NCI-H2227 (cell line): ENCODE measurements around the gene DCST1.
A peak's percentile ranks its signal among the peaks of the same experiment; 100 is the strongest.

Experiments used
- DNase-seq: peaks from one replicate; lab custom pipeline; 2025; ENCODE audit not compliant: unreplicated experiment; lab: John Stamatoyannopoulos, UW

The DCST1 gene

DNA sequence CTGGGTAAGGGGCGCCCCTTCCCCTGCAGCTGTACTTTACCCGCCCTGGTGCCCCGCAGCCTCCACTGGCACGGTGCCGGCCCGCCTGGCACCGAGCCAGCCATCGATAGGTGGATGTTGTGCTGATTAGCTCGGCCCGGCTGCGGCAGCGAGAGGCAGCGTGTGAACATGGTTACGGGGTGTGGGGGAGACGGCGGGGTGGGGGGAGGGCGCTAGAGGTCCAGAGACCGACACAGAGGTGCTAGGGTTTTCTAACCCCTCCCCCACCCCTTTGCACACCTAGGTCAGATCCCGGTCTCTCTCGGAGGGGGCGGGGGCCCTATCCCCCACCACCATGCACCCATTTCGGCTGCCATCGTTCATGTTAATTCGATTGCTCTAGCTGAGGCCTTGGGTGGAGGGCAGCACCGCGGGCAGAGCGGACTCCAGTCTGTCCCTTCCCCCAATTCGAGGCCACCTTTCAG lies 36.6 kb downstream of the DCST1 start:
- DNase-seq: peak; percentile 83

DNA sequence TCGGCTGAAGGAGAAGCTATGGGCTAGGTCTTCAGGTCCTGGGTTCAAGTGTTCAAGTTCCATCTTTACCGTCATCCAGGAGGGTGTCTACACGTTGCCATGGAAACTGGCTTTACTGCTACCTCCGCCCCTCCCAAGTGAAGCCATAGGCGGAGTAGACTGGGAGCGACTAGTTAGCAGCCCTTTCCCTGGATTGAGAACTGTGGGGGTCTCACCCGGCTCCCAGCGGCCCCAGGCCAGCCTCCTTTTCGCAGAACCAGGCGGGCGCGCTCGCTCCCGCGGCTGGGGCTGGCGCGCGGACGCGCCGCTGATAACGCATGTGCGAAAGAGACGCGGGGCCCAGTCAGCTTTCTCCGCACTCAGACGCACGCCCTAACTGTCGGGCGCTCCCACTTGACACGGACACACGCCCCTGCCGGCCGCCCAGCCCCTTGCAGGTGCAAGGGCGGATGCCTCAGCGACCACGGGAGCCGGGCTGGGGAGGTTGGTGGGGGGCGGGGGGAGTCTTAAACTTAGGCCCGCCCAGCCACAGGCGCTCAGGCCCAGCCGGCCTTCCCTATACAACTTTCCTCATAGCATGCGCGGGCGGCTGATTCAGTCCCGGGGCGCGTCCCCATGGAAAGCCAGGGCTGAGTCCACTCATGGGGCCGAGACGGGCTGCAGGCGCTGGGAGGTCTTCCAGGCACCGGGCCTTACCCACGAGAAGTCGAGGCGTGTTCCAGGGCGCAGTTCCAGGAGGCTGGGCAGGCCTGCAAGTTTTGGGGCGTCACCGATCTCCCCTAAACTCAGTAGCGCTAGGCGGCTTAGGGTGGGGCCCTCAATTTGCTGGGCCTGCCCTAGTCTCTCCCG lies 37.3 kb downstream of the DCST1 start:
- DNase-seq: peak; percentile 91

GRCh38 chr1:155071701-155072100 lies 38.1 kb downstream of the DCST1 start:
- DNase-seq: no peak

GRCh38 chr1:155072531-155073289 lies 39.1 kb downstream of the DCST1 start:
- no peak for DNase-seq

- no peak for DNase-seq
Measured at GRCh38 chr1:155073377-155074242, 40.0 kb downstream of the DCST1 start.

GRCh38 chr1:155075535-155075934 lies 41.9 kb downstream of the DCST1 start:
- no peak for DNase-seq

DNA sequence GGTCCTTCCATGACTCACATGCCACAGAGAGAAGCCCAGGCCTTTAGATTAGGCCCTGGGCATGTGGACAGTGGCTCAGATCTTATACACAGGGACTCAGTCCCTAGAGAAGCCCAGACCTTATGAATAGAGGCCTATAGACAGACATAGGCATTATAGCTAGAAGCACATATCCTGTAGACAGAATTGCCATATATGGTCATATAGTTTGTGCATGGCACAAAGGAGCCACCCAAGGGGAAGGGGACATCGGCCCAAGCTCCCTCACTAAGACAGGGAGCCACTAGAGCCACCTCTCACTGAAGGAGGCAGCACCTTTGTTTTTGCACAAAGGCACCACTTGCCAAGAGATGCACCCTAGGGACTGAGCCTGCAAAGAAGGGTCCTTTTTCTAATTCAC lies 42.7 kb downstream of the DCST1 start:
- no peak for DNase-seq

DNA sequence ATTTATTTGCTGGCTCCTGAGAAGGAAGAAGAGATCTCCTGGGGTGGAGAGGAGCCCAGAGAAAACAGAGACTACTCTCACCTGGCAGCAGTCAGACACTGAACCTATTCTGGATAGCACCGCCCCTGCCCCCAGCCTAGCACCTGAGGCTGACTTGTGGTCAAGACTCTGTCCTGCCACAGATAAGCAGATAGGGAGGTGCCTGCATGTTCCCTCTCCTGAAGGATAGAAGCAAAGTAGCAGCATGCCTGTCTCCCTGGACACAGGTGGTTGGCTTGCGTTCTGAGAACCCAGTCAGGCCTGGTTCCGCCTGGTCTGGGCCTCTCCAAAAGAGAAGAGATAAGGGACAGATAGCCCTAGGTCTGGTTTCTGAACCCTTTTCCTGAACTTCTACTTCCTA lies 43.7 kb downstream of the DCST1 start:
- no peak for DNase-seq

DNA sequence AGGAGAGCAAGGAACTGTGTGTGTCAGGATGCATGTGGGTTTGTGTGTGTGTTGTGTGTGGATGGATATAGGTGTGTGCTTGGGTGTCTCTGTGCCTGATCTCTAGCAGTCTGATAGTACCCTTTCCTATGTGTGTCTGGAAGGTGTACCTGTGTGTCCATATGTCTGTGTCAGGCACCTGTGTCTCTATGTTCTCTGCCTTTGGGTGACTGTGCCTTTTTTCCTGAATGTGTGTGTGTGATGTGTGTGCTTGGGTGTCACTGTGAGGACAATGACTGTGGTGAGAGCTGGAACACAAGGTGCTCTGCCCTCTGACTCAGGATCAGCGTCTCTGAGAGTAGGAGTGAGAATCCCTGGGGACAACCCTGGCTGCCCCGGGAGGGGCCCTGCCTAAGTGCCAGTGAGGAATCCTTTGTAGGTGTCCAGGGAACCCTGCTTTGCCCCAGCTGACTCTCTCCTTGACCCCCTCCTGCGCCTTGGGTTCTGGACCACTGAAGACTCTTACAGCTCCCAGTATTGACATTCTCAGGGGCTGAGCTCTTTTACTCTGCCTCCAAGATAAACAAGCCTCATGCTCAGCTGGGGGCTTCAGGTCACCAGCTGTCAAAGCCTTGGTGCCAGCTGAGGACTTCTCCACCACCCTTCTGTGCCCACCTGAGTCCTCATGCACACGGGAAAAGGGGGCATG lies 44.3 kb downstream of the DCST1 start:
- no peak for DNase-seq

DNA sequence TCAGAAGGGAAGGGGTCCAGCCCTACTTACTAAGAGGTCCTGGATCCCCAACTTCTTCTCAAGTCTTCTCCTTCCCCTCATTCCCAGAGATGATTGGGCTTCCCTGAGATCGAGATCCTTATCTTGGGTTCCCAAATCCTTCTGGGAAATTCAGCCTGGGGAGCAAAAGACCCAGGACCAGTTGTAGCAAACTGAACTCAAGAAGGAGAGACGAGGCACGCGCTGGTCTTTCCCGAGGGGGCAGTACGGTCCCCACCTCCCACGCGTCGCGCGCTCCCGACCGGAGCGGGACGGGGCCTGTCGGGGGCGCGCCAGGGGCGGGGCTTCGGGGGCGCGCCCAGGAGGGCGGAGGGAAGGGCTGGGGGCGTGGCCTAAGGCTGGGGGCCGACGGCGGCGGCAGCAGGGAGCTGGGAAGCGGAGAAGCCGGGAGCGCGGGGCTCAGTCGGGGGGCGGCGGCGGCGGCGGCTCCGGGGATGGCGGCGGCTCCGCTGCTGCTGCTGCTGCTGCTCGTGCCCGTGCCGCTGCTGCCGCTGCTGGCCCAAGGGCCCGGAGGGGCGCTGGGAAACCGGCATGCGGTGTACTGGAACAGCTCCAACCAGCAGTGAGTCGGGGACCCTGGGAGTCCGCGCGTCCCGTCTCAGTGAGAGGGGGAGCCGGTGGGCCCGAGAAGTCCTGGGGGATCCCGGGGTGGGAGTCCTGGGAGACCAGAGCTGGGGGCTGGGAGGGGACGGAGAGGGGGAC lies 45.0 kb downstream of the DCST1 start, which contains the start of gene EFNA3:
TSS of gene EFNA3 (plus strand) at position 369 of the 741 bp plus-strand sequence. CDS start at position 474, 105 bp downstream.
- peak; percentile 92 for DNase-seq

DNA sequence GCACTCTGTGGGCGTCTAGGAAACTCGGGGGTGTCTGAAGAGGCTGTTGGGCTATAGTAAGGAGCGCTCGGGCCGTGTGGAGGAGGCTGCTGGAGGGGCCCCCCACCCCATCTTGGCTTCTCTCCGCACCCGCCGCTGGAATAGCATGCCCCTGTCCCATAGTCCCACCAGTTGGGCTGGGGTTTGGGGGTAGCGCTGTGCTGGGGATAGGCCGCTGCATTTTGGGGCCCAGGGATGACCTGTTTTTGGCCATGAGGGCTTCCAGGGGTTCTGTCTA lies 45.5 kb downstream of the DCST1 start:
- no peak for DNase-seq

DNA sequence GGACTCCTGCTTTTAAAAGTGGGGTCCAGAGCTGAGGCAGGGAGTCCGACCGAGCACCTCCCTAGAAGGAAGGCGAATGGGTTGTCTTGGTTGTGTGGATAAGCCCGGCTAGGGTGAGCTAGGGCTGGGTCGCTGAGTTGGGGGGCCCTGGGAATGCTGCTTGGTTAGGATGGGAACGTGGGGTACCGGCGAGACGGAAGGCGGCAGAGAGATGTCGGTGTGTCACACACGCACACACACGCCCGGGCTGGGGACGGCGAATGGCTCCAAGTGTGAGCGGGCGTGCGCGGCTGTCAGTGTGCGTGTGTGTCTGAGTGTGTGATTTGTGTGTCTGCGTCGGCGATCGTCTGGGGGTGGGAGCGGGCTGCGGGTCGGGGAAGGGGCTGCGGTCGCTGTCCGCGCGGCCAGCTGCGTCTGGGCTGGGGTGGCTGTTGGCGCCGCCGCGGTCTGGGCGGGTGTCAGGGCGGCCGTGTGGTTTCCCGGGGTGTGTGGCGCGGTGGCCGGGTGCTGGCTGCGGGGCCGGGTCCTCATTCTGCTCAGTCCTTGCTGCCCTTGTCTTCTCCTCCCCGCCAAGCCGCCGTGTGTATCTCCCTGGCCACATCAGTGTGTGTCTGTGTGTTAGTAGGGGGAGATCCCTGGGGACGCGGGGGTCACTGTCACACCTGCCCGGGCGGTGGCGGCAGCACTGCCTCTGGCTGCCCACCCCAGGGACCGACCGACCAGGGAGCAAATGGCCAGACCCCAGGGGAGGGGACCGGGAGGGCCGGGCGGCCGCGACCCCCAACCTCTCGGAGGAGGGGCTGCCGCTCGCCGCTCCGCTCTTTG lies 46.1 kb downstream of the DCST1 start:
- DNase-seq: peak; percentile 43

GRCh38 chr1:155080312-155081228 lies 46.9 kb downstream of the DCST1 start:
- DNase-seq: peak; percentile 98

DNA sequence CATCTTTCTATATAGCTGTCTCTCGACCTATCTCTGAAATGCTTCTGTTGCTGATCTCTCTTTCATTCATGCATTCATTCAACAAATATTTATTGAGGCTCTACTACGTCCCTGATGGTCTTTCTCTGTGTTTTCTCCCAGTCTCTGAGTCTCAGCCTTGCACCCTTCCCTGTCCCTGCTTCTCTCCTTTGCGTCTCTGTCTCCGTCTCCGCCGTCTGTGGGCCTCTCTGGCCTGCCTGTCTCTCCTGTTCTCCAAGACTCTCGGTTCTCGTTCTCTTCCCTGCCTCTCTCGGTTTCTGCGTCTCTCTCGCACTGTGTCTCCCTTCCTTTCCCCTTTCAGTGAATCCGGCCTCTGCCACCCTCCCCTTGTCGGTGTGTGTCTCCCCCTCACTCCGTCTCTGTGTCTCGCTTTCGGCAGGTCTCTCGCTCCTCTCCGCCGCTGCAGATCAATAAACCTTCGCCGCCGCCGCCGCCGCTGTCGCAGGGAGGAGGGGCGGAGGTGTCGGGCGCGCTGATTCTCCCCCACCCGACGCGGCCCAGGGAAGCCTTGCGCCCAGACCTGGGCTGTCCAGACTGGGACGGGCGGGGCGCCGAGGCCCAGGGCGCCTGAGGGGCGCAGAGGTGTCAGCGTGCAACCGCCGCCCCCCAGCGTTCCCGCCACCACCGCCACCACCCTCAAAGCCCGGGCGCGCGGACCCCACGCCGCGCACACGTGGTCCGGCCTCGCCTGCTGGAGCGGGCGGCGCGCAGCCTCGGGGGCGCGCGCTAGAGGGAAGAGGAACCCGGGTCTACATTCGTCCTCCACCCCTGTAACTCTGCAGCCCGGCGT lies 48.1 kb downstream of the DCST1 start:
- peak; percentile 59 for DNase-seq

DNA sequence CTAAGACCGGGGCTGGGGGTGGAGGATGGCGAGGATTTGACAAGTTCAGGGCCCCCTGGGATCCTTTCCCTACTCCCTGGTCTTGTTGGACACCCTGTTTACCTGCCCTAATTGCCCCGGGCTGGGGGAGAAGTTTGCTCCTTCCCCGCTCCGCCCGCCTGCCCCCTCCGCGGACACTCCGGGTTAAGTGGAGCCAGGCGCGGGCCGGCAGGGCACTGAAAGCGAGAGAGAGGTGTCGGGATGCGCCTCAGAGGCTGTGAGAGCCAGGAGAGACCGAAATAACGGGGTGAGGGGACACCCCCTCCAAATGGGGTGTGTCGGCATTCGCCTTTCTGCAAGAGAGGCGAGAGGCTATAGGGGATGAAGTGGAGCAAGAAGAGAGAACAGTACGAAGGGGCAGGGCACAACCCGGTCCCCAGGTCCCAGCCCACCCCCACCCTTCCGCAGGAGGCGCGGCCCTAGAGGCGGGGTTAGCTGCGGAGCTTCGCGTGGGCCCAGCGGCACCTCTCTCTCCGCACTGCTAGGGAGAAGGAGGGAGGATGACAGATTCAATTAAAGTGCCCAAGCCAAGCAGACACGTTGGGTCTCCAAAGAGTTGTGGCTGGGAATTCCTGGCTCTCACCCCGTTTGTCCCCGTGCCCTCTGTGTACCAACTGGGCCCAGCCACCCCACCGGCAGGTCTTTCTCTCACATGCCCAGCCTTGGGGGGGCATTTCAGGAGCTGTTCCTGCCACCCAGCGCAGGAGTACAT lies 48.9 kb downstream of the DCST1 start:
- DNase-seq: peak; percentile 59

GRCh38 chr1:155083052-155083541 lies 49.5 kb downstream of the DCST1 start:
- DNase-seq: no peak
